GM18861 (cell line): Measurements from ENCODE around the gene TNNT1.
"Not testable (repeated sequence)": the region's sequence is repeated elsewhere in the genome, so short reads cannot be mapped to it uniquely, and the experiment has no call there.

Experiments used
- ATAC-seq: cut with Tn5 transposase; IDR thresholded peaks from one replicate; pipeline ENCODE4 v1.9.1; 2021; ENCODE audit not compliant: unreplicated experiment

Gene TNNT1

GRCh38 chr19:55149078-55150003 lies at the start of gene TNNT1:
Gene TNNT1 (minus strand): TSS chr19:55149206. CDS start chr19:55147157, 2,049 bp downstream.
- ATAC-seq: no peak

GRCh38 chr19:55198651-55199050 lies 49.6 kb upstream of the TNNT1 start:
- no peak for ATAC-seq

- no peak for ATAC-seq
Measured at GRCh38 chr19:55197528-55197927, 48.5 kb upstream of the TNNT1 start.

- ATAC-seq: no peak
Measured at GRCh38 chr19:55196803-55197202, 47.8 kb upstream of the TNNT1 start.

GRCh38 chr19:55193481-55193880 lies 44.5 kb upstream of the TNNT1 start:
- ATAC-seq: no peak

- no peak for ATAC-seq
Measured at GRCh38 chr19:55189403-55189835, 40.4 kb upstream of the TNNT1 start.

GRCh38 chr19:55188625-55189024 lies 39.6 kb upstream of the TNNT1 start:
- no peak for ATAC-seq

- no peak for ATAC-seq
Measured at GRCh38 chr19:55186080-55186479, 37.1 kb upstream of the TNNT1 start.

- no peak for ATAC-seq
Measured at GRCh38 chr19:55181740-55182139, 32.7 kb upstream of the TNNT1 start.

GRCh38 chr19:55179606-55180484 lies 30.8 kb upstream of the TNNT1 start, which contains the start of gene SYT5:
Gene SYT5 (minus strand): TSS chr19:55180289. CDS start chr19:55179041, 1,248 bp downstream.
- ATAC-seq: no peak

GRCh38 chr19:55178781-55179599 lies 30.0 kb upstream of the TNNT1 start:
- ATAC-seq: peak; percentile 76

- ATAC-seq: no peak
Measured at GRCh38 chr19:55176076-55176475, 27.1 kb upstream of the TNNT1 start.

- ATAC-seq: no peak
Measured at GRCh38 chr19:55175117-55175867, 26.3 kb upstream of the TNNT1 start.

GRCh38 chr19:55174425-55175116 lies 25.6 kb upstream of the TNNT1 start:
- no peak for ATAC-seq

GRCh38 chr19:55173714-55174409 lies 24.9 kb upstream of the TNNT1 start:
- ATAC-seq: no peak

GRCh38 chr19:55173186-55173713 lies 24.2 kb upstream of the TNNT1 start:
- ATAC-seq: no peak

- no peak for ATAC-seq
Measured at GRCh38 chr19:55172741-55173140, 23.7 kb upstream of the TNNT1 start.

GRCh38 chr19:55172318-55172717 lies 23.3 kb upstream of the TNNT1 start:
- not testable (repeated sequence) for ATAC-seq
